Measurements from ENCODE around the gene ABLIM2.

Gene ABLIM2

GRCh38 chr4:8004066-8004465 is 154.5 kb downstream of the ABLIM2 start:
- Histone ChIP-seq H3K4me2 (ENCODE audit: low read depth, low read length) (no peak overlapping the region), H3K9me2 (replicated peaks; ENCODE audit: insufficient read depth, low read length) (no peaks in the 10 kb centered on the region), H3K27ac (ENCODE audit: low read length) (no peak overlapping the region), H3K9me3 (replicated peaks; ENCODE audit: insufficient read depth, low read length) (no peaks in the 10 kb centered on the region), H3K4me3 (ENCODE audit: low read length) (no peak overlapping the region), H4K20me1 (ENCODE audit: insufficient read depth, low read length) (no peaks in the 10 kb centered on the region), H2AFZ (ENCODE audit: low read length) (no peak overlapping the region), H3K79me2 (ENCODE audit: low read length) (no peaks in the 10 kb centered on the region), H3K27me3 (replicated peaks; ENCODE audit: insufficient read depth, low read length) (peaks cover 99% of the 10 kb centered on the region), H3K4me1 (ENCODE audit: low read length) (no peaks in the 10 kb centered on the region), H3K36me3 (replicated peaks; ENCODE audit: insufficient read depth, low read length) (no peaks in the 10 kb centered on the region), H3F3A (ENCODE audit: insufficient read depth, low read length) (no peaks in the 10 kb centered on the region), H3K9ac (ENCODE audit: low read length) (no peak overlapping the region)
- no peak for DNase-seq
- TF ChIP-seq, protein P1, sequence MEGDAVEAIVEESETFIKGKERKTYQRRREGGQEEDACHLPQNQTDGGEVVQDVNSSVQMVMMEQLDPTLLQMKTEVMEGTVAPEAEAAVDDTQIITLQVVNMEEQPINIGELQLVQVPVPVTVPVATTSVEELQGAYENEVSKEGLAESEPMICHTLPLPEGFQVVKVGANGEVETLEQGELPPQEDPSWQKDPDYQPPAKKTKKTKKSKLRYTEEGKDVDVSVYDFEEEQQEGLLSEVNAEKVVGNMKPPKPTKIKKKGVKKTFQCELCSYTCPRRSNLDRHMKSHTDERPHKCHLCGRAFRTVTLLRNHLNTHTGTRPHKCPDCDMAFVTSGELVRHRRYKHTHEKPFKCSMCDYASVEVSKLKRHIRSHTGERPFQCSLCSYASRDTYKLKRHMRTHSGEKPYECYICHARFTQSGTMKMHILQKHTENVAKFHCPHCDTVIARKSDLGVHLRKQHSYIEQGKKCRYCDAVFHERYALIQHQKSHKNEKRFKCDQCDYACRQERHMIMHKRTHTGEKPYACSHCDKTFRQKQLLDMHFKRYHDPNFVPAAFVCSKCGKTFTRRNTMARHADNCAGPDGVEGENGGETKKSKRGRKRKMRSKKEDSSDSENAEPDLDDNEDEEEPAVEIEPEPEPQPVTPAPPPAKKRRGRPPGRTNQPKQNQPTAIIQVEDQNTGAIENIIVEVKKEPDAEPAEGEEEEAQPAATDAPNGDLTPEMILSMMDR (IDR thresholded peaks at IDR 0.05; ENCODE audit: low read length) = no peak
- no peak for TF ChIP-seq EZH2 (optimal IDR thresholded peaks at IDR 0.05; ENCODE audit: low read depth, low read length)
- TF ChIP-seq EZH2phosphoT487 (IDR thresholded peaks at IDR 0.05; ENCODE audit: low read length) = no peak

GRCh38 chr4:8002525-8003309 is 155.9 kb downstream of the ABLIM2 start:
- Histone ChIP-seq H3K9me2 (replicated peaks; ENCODE audit: insufficient read depth, low read length) (no peaks in the 10 kb centered on the region), H3K4me3 (ENCODE audit: low read length) (no peak overlapping the region), H3K79me2 (ENCODE audit: low read length) (no peaks in the 10 kb centered on the region), H2AFZ (ENCODE audit: low read length) (no peak overlapping the region), H3K36me3 (replicated peaks; ENCODE audit: insufficient read depth, low read length) (no peaks in the 10 kb centered on the region), H3K27me3 (replicated peaks; ENCODE audit: insufficient read depth, low read length) (peaks cover 99% of the 10 kb centered on the region), H3K4me2 (ENCODE audit: low read depth, low read length) (no peak overlapping the region), H3K27ac (ENCODE audit: low read length) (no peak overlapping the region), H3F3A (ENCODE audit: insufficient read depth, low read length) (no peaks in the 10 kb centered on the region), H3K9ac (ENCODE audit: low read length) (no peak overlapping the region), H3K4me1 (ENCODE audit: low read length) (no peaks in the 10 kb centered on the region), H4K20me1 (ENCODE audit: insufficient read depth, low read length) (no peaks in the 10 kb centered on the region), H3K9me3 (replicated peaks; ENCODE audit: insufficient read depth, low read length) (no peaks in the 10 kb centered on the region)
- TF ChIP-seq EZH2 (optimal IDR thresholded peaks at IDR 0.05; ENCODE audit: low read depth, low read length) (no peak), EZH2phosphoT487 (IDR thresholded peaks at IDR 0.05; ENCODE audit: low read length) (no peak)
- DNase-seq = no peak

- H3K9me2 ChIP-seq (replicated peaks; ENCODE audit: insufficient read depth, low read length) = no peaks in the 10 kb centered on the region
- H3K9ac ChIP-seq (ENCODE audit: low read length) = no peak overlapping the region
- no peaks in the 10 kb centered on the region for H4K20me1 ChIP-seq (ENCODE audit: insufficient read depth, low read length)
- no peaks in the 10 kb centered on the region for H3K4me1 ChIP-seq (ENCODE audit: low read length)
- H3K36me3 ChIP-seq (replicated peaks; ENCODE audit: insufficient read depth, low read length) = no peaks in the 10 kb centered on the region
- H3F3A ChIP-seq (ENCODE audit: insufficient read depth, low read length) = no peaks in the 10 kb centered on the region
- no peaks in the 10 kb centered on the region for H3K79me2 ChIP-seq (ENCODE audit: low read length)
- no peak for DNase-seq
- H3K4me3 ChIP-seq (ENCODE audit: low read length) = no peak overlapping the region
- no peak overlapping the region for H2AFZ ChIP-seq (ENCODE audit: low read length)
- TF ChIP-seq EZH2 (optimal IDR thresholded peaks at IDR 0.05; ENCODE audit: low read depth, low read length) = no peak
- TF ChIP-seq, protein P1 (IDR thresholded peaks at IDR 0.05; ENCODE audit: low read length) = no peak
- no peak for TF ChIP-seq EZH2phosphoT487 (IDR thresholded peaks at IDR 0.05; ENCODE audit: low read length)
- H3K9me3 ChIP-seq (replicated peaks; ENCODE audit: insufficient read depth, low read length) = no peaks in the 10 kb centered on the region
- H3K27me3 ChIP-seq (replicated peaks; ENCODE audit: insufficient read depth, low read length) = peaks cover 98% of the 10 kb centered on the region
- no peak overlapping the region for H3K27ac ChIP-seq (ENCODE audit: low read length)
- no peak overlapping the region for H3K4me2 ChIP-seq (ENCODE audit: low read depth, low read length)
These were observed 156.9 kb downstream of the ABLIM2 start for GRCh38 chr4:8001564-8002355.
